Right lobe of liver (tissue), 4 donors: Measurements from ENCODE around the gene CBY1.

Experiments used
- POLR2A ChIP-seq: fragments of 450-650 bp; IDR thresholded peaks from one replicate; pipeline ENCODE4 v1.6.1; 2017; ENCODE audit warnings: antibody characterized with exemption, mild to moderate bottlenecking
- TF ChIP-seq, protein P1 (sequence below), 4 donors: fragments of 200-600 bp in 3 of 4; fragments of 450-650 bp in 1 of 4; IDR thresholded peaks; one replicate each; pipeline versions ENCODE4 v1.5.1 to v1.8.0; 2016 to 2022; ENCODE audit warnings: antibody characterized with exemption in 4 of 4, mild to moderate bottlenecking in 2 of 4
- donor health status: DM: no; HTN: no; CAD: no.
- donor health status: DM: no; HTN: no; CAD: no.
- donor health status: DM: no; HTN: yes; CAD: no.

DNA sequence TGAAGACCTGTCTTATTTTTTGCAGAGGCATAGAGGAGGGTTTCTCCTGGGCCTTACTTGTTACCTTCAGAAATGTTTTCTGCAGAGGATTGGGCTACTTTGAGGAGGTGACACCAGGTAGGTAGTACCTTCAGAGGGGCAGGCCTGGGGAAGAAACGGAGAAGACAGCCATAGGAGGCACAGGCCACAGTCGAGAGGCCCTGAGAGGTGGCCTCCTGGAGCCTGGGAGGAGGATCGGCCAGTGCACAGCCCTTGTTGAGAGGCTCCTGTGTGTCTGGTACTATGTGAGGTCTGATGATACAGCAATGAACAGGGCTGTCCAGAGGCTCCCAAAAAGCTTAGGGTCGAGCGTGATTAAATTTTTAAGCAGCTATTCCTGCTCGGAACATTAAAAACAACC lies 60.8 kb downstream of the CBY1 start:
- TF ChIP-seq POLR2A: no peak
- TF ChIP-seq, protein P1, sequence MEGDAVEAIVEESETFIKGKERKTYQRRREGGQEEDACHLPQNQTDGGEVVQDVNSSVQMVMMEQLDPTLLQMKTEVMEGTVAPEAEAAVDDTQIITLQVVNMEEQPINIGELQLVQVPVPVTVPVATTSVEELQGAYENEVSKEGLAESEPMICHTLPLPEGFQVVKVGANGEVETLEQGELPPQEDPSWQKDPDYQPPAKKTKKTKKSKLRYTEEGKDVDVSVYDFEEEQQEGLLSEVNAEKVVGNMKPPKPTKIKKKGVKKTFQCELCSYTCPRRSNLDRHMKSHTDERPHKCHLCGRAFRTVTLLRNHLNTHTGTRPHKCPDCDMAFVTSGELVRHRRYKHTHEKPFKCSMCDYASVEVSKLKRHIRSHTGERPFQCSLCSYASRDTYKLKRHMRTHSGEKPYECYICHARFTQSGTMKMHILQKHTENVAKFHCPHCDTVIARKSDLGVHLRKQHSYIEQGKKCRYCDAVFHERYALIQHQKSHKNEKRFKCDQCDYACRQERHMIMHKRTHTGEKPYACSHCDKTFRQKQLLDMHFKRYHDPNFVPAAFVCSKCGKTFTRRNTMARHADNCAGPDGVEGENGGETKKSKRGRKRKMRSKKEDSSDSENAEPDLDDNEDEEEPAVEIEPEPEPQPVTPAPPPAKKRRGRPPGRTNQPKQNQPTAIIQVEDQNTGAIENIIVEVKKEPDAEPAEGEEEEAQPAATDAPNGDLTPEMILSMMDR (IDR thresholded peaks at IDR 0.05): no peak
